GM12878 (cell line): ENCODE measurements around the gene ANO10. TPM values are rescaled to one million over a fixed set of nuclear protein-coding genes. Genes with fewer than 3 reads are reported as not detected.

Source experiments
- BCLAF1 ChIP-seq: fragments of 450-650 bp; IDR thresholded peaks from 2 replicates; pipeline ENCODE4 v1.6.1; 2017; ENCODE audit warnings: antibody characterized with exemption, mild to moderate bottlenecking, moderate library complexity
- FOXM1 ChIP-seq: IDR thresholded peaks from 2 replicates; pipeline ENCODE4 v1.6.1; 2012; ENCODE audit warnings: low read depth, mild to moderate bottlenecking, inconsistent platforms, low read length, moderate library complexity
- HDAC6 ChIP-seq: fragments of 200-600 bp; sonication (generic); IDR thresholded peaks from one replicate; pipeline ENCODE4 v1.8.0; 2017; ENCODE audit warnings: antibody characterized with exemption; ENCODE audit not compliant: unreplicated experiment
- LARP7 ChIP-seq: fragments of 450-650 bp; IDR thresholded peaks from 2 replicates; pipeline ENCODE4 v1.6.1; 2017; ENCODE audit warnings: mild to moderate bottlenecking
- SP1 ChIP-seq: IDR thresholded peaks from one replicate; pipeline ENCODE4 v1.6.1; 2011; ENCODE audit warnings: low read depth, low read length
- SRF ChIP-seq, 2 experiments: IDR thresholded peaks; 2 replicates each; pipeline ENCODE4 v1.6.1; 2011; ENCODE audit warnings: low read depth in 2 of 2, low read length in 2 of 2, mild to moderate bottlenecking in 1 of 2, moderate library complexity in 1 of 2
- SUZ12 ChIP-seq: fragments of 200-600 bp; sonication (generic); IDR thresholded peaks from one replicate; pipeline ENCODE4 v1.6.1; 2018; ENCODE audit warnings: antibody characterized with exemption, mild to moderate bottlenecking; ENCODE audit not compliant: unreplicated experiment
- ZBTB11 ChIP-seq: fragments of 450-650 bp; formaldehyde crosslinking; IDR thresholded peaks from 2 replicates; pipeline ENCODE4 v1.5.0; 2022; ENCODE audit warnings: mild to moderate bottlenecking, missing genetic modification characterization
- ZBTB40 ChIP-seq: fragments of 450-650 bp; IDR thresholded peaks from 2 replicates; pipeline ENCODE4 v1.6.1; 2016; ENCODE audit warnings: mild to moderate bottlenecking, moderate library complexity, borderline replicate concordance
- polyA plus RNA-seq, 11 experiments: library from polyadenylated mRNA; depleted of rRNA in 4 of 11; unstranded in 6 of 11; stranded (reverse) in 5 of 11; fragments of >200 nt; fragmentation: Nextera tagmentation in 4 of 11; fragmentation: Illumina TruSeq in 1 of 11; extraction: Ambion mirVana in 4 of 11; extraction: Trizol in 1 of 11; gene quantifications; 1 replicate in 1 of 11; 2 replicates in 10 of 11; pipeline versions ENCODE4 v1.2.1 to v1.2.3, GENCODE V29; 2011 to 2016; ENCODE audit warnings: inconsistent platforms in 2 of 11, missing spikeins in 2 of 11, low read depth in 1 of 11
- total RNA-seq, 4 experiments: library from RNA; depleted of rRNA in 3 of 4; stranded (reverse); fragments of >200 nt in 3 of 4; fragmentation: Illumina TruSeq in 1 of 4; extraction: Trizol in 1 of 4; gene quantifications; 2 replicates each; pipeline versions ENCODE4 v1.2.1 to v1.2.3, GENCODE V29; 2013 to 2021

Gene ANO10
- total and polyA plus RNA-seq, 10 of the 15 experiments (the other 5 are each of a cell fraction or from before 2014, with no cell fraction given) = 0.29 to 21.9 (median 1.6) TPM

DNA sequence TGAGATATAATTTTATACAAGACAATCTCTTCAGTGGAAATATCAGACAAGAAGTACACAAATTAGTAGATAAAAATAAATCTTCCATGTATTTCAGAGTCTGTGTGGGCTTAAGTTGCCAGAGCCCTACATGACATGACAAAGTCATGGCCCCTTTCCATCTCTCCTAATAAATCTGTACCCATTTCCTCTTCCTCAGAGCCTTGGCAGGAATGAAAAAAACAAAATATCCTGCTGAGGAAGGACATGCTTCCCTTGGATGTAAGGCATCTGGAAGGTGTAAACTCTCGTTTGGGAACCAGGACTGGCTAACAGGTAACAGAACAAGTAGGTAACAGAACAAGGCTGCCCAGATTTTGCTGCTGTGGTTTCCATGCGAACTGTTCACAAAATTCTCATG is 187.4 kb downstream of the ANO10 start (continued):
- no peak for TF ChIP-seq BCLAF1
- TF ChIP-seq HDAC6 = no peak
- TF ChIP-seq SP1 = no peak
- TF ChIP-seq LARP7 = no peak
- TF ChIP-seq FOXM1 = no peak
- no peak for TF ChIP-seq ZBTB11 (CRISPR knock-in tag)
- TF ChIP-seq ZBTB40 = no peak
- no peak for TF ChIP-seq SUZ12
- no peak for TF ChIP-seq SRF (IDR thresholded peaks at IDR 0.05; ENCODE audit: low read depth in 2 of 2, low read length in 2 of 2)
- TF ChIP-seq, all 136 proteins: peak for 0
